Left renal cortex interstitium (tissue), 4 donors: ENCODE results near the gene PLB1. TPM values are rescaled to one million over a fixed set of nuclear protein-coding genes. Genes with fewer than 3 reads are reported as not detected.
A peak's percentile ranks its signal among the peaks of the same experiment; 100 is the strongest.

Experiments
- DNase-seq, 4 donors: peaks; one replicate each; pipeline ENCODE4 v3.0.0-alpha.2; 2013; ENCODE audit warnings: low read depth in 4 of 4, low spot score in 2 of 4, missing footprints in 1 of 4
- polyA plus RNA-seq, 4 donors: library from polyadenylated mRNA; unstranded; fragments of 120-200 nt; gene quantifications; one replicate each; pipeline ENCODE4 v1.2.1, GENCODE V29; 2013; ENCODE audit not compliant: insufficient read length in 4 of 4

Gene PLB1
- polyA plus RNA-seq, 4 donors: 0.84 to 1.7 (median 1.4) TPM

DNA sequence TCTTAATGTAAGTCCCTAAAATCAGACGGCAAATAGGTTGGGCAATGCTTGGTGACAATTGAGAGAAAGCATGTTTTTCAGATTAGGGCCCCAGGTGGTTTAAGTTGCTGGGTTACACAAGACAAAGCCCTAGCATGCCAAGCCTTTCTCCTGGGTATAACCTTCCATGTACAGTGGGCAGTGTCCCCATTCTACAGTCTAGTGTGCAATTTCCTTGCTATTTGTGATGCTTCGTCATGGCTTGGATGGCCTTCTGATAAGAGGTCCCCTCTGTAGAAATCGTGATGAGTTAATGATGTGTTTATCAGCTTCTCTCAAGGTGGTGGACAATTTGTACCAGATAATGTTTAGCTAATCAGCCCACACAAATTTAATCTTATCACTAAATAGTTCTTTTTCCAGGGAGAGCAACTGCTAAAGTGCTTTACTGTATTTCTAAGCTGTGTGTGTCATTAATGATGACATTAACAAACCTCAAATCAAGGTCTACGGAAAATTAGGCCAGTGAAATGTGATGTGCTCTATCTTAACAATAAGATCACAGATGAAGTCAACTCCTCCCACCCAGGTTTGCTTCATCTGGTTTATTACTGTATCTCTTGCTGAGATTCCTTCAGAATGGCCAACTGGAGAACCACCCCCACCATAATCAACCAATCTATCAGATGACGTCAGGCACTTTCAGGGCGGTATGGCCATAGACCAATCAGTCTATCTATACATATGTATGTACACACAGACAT is 61.7 kb downstream of the PLB1 start:
- DNase-seq: no peak

DNA sequence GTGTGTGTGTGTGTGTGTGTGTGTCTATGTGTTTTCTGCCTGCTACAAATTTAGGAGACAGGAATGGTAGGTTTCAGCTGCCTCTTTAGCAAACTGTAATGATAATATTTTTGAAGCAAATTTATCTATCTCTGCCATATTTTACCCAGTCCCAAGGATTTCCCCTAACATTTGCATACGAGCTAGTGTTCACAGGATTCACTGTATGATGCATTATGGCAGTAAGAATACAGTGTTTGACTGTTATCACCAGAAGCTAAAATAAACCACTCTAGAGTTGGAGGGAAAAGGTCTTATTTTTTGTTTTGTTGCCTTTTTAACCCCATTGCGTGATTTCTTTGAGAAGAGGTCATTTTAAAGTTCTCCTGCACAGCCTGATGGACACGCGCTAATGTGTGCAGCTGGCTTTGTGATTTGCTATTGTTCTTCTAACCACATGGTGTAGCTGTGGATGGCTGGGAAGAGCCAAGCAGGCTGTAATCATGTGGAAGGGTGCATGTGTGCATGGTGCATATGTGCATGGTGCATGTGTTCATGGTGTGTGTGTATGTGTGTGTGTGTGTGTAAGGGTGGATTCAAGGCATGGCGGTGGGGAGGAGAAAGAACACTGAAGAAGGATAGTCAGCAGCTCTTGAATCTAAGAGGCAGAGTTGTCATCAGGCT is 62.4 kb downstream of the PLB1 start:
- DNase-seq: no peak

DNA sequence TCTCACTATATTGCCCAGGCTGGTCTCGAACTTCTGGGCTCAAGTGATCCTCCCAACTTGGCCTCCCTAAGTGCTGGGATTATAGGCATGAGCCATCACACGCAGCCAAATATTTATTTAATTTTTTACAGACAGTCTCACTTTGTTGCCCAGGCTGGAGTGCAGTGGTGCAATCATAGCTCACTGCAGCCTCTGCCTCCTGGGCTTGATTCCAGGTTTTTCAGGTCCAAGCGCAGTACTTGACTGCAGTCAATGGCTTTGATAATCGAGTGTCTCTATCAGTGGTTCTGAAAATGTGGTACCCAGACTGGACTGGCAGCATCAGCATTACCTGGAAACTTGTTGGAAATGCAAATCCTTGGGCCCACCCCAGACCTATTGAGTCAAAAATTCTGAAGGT is 63.1 kb downstream of the PLB1 start:
- no peak for DNase-seq

DNA sequence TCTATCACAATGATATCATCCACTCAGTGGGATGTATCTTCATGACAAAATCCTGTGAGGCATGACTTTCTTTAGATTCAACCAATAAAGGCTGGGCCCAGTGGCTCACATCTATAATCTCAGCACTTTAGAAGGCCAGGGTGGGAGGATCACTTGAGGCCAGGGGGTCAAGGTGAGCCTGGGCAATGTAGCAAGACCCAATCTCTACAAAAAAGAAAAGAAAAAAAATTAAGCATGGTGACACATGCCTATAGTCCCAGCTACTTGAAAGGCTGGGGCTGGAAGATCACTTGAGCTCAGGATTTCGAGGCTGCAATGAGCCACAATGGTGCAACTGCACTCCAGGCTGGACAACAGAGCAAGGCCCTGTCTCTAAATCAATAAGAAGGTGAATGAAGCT is 68.0 kb downstream of the PLB1 start:
- DNase-seq: no peak

DNA sequence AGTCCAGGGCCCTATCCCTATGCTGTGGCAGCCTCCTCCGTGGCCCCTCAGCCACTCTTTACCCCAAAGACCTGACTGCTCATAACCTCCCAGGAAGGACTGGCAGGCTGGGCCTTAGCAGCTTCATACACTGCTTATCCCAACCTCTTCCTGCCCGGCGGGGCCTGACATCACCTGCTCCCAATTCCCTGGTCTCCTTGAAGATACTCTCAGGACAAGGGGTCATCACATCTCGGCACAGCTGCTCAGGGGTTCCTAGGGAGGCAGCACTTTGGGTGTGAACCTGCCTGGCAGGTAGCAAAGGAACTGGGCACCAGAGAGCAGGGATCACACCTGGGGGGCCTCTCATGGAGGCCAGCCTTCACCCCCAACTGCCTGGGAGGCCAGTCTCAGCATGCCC is 68.5 kb downstream of the PLB1 start:
- no peak for DNase-seq

DNA sequence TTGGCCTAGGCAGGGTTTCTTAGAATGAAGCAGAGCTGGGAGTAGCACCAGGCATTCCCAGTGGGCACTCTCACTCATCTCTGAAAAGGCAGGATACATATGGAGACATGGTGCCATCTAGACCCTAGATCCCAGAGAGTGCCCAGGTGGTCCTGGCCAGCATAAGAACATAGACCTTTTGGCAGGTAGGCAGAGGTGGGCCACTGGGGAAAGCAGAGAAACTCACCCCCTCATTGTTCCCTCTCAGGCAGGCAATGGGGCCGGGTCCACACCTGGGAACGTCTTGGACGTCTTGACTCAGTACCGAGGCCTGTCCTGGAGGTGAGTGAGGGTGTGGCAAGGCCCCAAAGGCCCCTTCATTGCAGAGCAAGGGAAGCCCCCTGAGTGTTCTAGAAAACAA is 69.2 kb downstream of the PLB1 start:
- DNase-seq: no peak

DNA sequence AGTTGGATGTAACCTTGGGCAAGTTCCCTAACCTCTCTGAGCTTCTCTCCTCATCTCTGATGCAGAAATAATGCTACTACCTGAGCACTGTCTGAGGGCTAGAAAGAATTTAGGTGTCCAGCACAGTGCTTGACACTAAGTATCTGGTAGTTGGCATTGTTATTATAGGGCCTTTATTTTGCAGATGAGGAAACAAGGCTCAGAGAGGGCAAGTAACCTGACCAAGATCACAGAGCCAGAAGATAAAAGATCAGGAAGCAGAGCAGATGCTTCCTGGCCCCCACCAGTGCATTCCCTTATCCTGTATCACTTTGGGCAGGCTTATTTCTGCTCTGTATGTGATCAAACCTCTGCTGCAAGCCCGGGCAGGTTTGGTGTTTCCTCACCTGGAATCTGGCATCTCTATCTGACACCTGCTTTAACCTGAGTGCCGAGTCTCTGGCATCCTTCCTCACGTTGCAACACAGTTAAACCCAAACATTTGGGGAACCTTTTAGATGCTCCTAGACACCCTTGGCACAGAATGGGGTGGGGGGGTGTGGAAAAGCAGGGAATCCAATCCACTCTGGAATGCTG is 69.9 kb downstream of the PLB1 start:
- no peak for DNase-seq

DNA sequence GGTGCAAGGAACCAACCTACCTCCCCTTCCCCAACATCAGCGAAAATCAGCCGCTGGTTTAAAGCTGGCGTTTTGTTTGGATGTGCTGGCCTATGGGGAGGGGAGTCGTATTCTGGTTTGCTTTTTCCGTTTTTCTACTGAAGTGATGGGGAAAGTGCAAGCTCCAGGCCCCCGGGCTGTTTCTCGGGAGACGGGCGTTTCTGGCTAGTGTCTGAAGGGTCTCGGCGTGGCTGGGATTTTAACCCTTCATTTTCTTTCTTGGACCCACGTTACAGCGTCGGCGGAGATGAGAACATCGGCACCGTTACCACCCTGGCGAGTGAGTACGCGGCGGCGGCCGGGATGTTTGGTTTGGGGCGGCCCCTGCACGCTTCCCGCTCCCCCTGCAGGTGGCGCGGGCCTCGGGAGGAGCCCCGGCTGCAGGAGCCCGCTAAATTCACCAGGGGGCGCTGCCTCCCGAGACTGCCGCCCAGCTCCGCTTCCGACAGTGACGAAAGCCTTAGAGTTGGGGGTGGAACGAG is 70.7 kb downstream of the PLB1 start:
- DNase-seq: peak; percentile 63 to 78 (median 70)

DNA sequence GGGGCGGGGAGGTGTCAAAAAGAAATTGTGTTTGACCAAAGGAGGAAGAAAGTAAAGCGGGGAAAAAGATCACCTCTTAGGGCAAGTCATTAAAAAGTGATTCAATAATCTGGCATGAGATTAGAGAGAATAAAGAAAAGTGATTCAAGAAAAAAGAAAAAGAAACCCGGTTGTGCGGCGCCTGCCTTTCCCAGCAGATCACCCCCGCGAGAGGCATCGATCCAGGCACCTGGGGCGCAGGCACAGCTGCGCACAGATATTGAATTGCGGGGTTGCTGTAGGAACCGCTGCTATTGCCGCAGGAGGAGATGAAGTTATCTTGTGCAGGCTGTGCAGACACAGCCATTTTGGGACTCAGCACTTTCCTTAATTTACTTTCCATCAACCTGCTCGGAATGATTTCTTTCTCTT is 71.2 kb downstream of the PLB1 start:
- peak in 2 of 4 donors; percentile 23 to 25 for DNase-seq

DNA sequence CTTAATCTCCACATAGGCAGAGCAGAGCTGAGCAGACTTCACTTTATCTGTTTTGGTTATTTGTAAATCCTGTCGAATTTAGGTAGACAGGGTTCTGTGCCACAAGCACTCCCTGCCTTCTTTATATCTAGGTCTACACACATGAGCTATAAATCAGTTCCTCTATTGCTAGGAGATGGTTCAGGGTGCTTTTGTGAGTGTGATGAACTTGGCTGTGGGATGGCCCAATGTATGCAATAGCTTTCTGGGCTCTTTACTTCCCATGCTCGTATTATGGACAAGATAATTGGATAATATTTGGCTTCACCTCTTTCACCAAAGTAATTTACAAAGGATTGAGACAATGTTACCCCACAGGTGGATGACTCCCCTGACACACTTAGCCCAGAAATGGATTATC is 72.2 kb downstream of the PLB1 start:
- DNase-seq: no peak

DNA sequence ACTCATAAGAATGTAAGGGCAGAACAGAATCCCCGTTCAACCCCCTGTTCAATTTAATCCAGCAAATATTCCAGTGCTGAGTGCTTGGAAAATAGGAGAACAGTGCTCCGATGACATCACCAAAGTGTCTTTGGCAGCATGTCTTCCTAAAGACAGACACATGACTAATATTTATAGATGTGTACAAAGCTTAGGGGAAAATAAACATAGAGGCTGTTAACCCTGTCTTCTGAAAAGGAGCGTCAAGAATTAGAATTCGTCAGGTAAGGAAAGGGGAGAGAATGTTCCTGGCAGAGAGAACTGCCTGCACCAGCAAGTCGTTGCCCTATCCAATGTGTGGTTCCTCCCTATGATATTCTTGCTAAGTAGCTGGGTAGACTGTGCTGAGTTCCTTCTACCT is 72.7 kb downstream of the PLB1 start:
- no peak for DNase-seq

DNA sequence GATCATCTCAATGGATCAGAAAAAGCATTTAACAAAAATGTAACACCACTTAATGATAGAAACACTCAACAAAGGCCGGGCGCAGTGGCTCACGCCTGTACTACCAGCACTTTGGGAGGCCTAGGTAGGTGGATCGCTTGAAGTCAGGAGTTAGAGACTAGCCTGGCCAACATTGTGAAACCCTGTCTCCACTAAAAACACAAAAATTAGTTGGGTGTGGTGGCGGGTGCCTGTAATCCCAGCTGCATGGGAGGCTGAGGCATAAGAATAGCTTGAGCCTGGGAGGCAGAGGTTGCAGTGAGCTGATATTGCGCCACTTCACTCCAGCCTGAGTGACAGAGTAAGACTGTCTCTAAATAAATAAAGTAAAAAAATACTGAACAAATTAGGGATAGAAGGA is 74.6 kb downstream of the PLB1 start:
- no peak for DNase-seq

DNA sequence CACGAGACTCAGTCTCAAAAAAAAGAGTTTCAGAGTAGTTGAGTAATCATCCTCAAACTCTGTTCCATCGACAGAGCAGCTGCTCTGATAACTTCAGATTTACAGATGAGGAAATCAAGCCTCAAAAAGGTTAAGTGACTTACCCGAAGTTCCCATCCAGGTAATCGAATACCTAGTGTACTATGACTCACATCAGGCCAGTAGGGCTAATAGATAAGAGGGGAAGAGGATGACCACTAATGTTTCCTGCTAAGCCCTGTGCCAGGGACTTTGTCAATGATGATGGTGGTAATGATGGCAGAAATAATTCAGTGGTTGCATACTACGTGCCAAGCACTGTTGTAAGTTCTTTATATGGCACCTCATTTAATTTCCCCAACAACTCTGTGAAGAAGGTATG is 80.9 kb downstream of the PLB1 start:
- DNase-seq: no peak

DNA sequence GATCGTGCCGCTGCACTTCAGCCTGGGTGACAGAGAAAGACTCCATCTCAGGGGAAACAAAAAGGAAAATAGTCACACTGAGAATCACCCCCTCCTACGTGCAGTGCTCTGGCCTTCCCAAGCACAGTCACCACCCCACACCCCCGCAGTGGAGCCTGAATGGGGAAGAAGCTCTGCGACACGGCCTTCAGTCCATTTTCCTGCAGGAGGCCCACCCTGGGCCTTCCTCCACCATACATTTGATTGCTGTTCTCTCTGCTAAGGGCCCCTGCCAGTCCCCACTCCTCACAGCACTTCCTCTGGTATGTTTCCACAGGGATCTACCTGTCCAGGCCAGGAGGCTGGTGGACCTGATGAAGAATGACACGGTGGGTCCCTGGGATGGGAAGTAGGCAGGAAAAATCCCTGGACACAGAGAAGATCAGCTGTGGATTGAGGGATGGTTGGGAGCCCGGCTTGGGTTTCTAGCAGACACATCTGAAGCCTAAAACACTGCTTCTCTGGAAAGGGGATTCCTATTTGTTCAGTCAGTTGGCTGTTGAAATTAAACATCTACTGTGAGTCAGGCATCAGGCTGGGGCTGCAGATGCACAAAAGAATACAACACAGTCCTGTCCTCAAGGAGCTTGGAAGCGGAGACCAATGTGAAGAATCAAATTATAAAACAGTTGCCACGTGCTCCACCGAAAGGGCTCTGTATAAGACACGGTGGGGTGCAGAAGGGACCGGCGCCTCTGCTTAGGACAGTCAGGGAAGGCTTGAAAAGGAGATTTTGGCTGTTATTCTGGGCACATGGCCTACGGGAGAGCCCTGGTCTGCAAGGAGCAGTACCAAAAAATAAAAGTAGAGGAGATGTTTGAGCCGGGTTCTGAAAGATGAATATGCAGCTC is 82.2 kb downstream of the PLB1 start:
- no peak for DNase-seq

DNA sequence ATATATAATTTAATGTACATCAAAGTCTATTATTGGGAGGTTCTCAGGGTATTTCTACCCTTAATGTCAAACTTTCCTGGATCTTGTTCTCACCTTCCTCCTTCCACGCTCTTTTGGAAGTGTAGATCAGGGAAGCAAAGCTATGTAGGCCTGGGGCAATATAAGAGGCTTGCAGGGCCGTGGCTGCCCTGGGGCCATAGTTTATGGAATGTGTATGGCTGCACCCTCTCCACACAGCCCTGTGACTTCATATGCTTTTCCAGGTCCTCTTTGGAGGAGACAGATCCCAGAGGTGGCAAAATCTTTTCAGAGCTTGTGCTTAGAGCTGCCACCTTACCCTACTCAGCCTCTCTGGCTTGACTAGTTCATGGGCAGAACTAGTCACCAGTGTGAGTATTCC is 82.9 kb downstream of the PLB1 start:
- DNase-seq: no peak

DNA sequence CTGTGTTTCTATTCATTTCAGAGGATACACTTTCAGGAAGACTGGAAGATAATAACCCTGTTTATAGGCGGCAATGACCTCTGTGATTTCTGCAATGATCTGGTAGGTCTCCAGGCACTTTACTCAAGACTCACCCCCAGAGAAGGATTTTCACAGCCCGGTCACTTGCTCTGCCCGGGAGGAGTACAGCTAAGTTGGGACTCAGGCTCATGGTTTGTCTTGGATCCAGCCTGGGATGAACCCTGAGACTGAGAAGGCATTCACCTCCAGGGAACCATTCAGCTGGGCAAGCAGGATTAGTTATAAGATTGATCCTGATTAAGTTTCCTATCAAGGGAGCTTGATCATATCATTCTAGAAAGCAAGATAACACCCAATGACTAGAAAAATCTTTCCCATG is 83.7 kb downstream of the PLB1 start:
- DNase-seq: no peak

DNA sequence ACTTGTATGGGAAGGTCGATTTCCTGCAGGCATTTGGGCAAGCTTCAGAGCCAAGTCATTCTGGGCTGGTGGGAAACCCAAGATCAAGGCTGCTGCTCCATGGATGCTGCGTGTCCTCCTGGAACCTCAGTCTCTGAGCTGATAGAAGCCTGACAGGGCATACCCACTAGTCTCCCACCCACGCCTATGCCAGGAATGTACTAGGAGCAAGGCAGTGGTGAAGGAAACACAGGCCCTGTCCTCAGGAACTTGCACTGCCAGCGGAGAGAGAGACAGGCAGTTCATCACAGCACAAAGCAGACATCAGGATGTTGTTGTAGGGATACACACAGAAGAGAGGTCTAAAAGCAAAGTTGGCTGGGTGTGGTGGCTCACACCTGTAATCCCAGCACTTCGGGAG is 84.2 kb downstream of the PLB1 start:
- DNase-seq: no peak

DNA sequence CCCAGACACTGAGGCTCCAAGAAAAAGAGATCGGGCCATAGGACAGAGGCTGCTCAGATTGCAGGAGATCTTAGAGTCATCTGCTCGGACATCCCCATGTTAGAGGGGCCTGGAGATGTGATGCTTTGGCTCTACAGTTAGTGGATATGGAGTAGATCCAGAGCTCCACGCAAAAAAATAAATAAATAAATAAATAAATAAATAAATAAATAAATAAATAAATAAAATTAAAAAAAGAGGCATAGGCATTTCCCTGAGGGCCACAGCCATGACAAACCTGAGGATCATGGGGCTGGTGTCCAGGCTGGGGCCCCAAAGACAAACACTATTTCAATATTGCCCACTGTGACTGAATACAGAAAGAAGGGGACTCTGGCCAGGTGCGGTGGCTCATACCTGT is 85.5 kb downstream of the PLB1 start:
- DNase-seq: no peak

DNA sequence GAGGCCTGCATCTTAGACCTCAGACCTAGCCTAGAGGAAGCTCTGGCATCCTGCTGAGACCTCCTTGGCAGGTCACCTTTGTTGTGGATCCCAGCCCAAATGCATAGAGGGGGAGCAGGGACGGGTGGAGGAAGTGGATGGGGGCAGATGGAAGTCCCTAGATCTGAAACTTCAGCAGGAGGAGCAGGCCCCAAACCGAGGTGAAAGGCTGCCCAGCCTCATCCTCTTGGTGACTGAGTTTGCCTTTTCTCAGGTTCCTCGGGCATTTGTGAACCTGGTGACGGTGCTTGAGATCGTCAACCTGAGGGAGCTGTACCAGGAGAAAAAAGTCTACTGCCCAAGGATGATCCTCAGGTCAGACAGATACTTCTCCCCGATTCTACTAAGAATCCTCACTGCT is 86.3 kb downstream of the PLB1 start:
- no peak for DNase-seq

DNA sequence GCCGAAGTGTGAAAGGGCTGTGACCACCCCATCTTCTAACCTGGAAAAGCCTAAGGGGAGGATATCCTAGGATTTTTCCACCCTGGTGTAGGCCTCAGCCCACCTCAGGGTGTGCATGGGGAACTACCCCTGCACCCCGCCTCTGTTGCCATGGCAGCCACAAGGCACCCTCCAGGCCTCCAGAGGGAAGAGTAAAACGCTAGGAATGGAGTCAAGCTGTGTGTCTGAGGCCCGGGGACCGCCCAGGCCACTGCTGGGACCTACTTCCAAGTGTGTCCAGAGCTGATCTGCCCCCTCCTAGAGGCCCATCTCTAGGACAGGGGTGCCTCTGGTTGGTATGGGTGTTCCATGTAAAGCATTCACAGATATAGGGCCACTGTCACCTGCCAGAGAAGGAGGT is 86.7 kb downstream of the PLB1 start:
- no peak for DNase-seq
